GM19467 (cell line): Measurements from ENCODE around the gene FAM110C.
"Not testable (repeated sequence)": the region's sequence is repeated elsewhere in the genome, so short reads cannot be mapped to it uniquely, and the experiment has no call there.

Source experiments
- ATAC-seq: cut with Tn5 transposase; IDR thresholded peaks from one replicate; pipeline ENCODE4 v1.9.1; 2021; ENCODE audit warnings: mild to moderate bottlenecking, moderate library complexity; ENCODE audit not compliant: unreplicated experiment

FAM110C gene

GRCh38 chr2:45342-46130, 769 bp downstream of the FAM110C start:
- ATAC-seq: no peak

GRCh38 chr2:44748-45341, 1.5 kb downstream of the FAM110C start:
- ATAC-seq: no peak

GRCh38 chr2:42788-43187, 3.5 kb downstream of the FAM110C start:
- no peak for ATAC-seq

GRCh38 chr2:40465-40864, 5.8 kb downstream of the FAM110C start:
- no peak for ATAC-seq

GRCh38 chr2:38155-38554, 8.2 kb downstream of the FAM110C start:
- no peak for ATAC-seq

- no peak for ATAC-seq
Observed at GRCh38 chr2:36318-36717, 10.0 kb downstream of the FAM110C start.

GRCh38 chr2:35852-36251, 10.5 kb downstream of the FAM110C start:
- no peak for ATAC-seq

- no peak for ATAC-seq
Observed at GRCh38 chr2:33620-34019, 12.7 kb downstream of the FAM110C start.

- no peak for ATAC-seq
Observed at GRCh38 chr2:32068-32467, 14.2 kb downstream of the FAM110C start.

- no peak for ATAC-seq
Observed at GRCh38 chr2:29253-29652, 17.1 kb downstream of the FAM110C start.

GRCh38 chr2:28406-28975, 17.8 kb downstream of the FAM110C start:
- ATAC-seq: no peak

- ATAC-seq: no peak
Observed at GRCh38 chr2:26891-27290, 19.4 kb downstream of the FAM110C start.

- ATAC-seq: no peak
Observed at GRCh38 chr2:25543-25942, 20.8 kb downstream of the FAM110C start.

- not testable (repeated sequence) for ATAC-seq
Observed at GRCh38 chr2:24591-24990, 21.7 kb downstream of the FAM110C start.

GRCh38 chr2:24107-24506, 22.2 kb downstream of the FAM110C start:
- peak; percentile 96 for ATAC-seq

- no peak for ATAC-seq
Observed at GRCh38 chr2:23283-23682, 23.0 kb downstream of the FAM110C start.

- ATAC-seq: not testable (repeated sequence)
Observed at GRCh38 chr2:22244-22643, 24.1 kb downstream of the FAM110C start.

GRCh38 chr2:20259-20658, 26.0 kb downstream of the FAM110C start:
- not testable (repeated sequence) for ATAC-seq

- ATAC-seq: no peak
Observed at GRCh38 chr2:19505-19904, 26.8 kb downstream of the FAM110C start.

- no peak for ATAC-seq
Observed at GRCh38 chr2:18402-19271, 27.7 kb downstream of the FAM110C start.

GRCh38 chr2:15916-16315, 30.4 kb downstream of the FAM110C start:
- ATAC-seq: not testable (repeated sequence)
